Neural progenitor cell (in vitro differentiated cells): Measurements from ENCODE around the gene FLAD1. TPM values are rescaled to one million over a fixed set of nuclear protein-coding genes. Genes with fewer than 3 reads are reported as not detected.
A peak's percentile ranks its signal among the peaks of the same experiment; 100 is the strongest.

ENCODE experiments used
- DNase-seq: peaks from one replicate; pipeline ENCODE4 v3.0.0-alpha.2; 2016; ENCODE audit warnings: low spot score
- H2AFZ ChIP-seq: fragments of 200-600 bp; sonication (generic); replicated peaks from 2 replicates; pipeline ENCODE4 v1.6.1; 2016; ENCODE audit warnings: antibody characterized with exemption
- H3F3A ChIP-seq: fragments of 200-600 bp; sonication (generic); 2 replicates; pipeline ENCODE4 v1.6.1; 2016; ENCODE audit warnings: antibody characterized with exemption, low read depth
- H3K27ac ChIP-seq: fragments of 200-600 bp; sonication (generic); 2 replicates; pipeline ENCODE4 v1.5.1; 2016; ENCODE audit warnings: mild to moderate bottlenecking
- H3K27me3 ChIP-seq: fragments of 200-600 bp; sonication (generic); 2 replicates; pipeline ENCODE4 v1.6.1; 2016; ENCODE audit warnings: mild to moderate bottlenecking, moderate library complexity
- H3K36me3 ChIP-seq: fragments of 200-600 bp; sonication (generic); 2 replicates; pipeline ENCODE4 v1.5.1; 2016
- H3K4me1 ChIP-seq: fragments of 200-600 bp; sonication (generic); 2 replicates; pipeline ENCODE4 v1.6.1; 2016; ENCODE audit warnings: mixed run types
- H3K4me2 ChIP-seq: fragments of 200-600 bp; sonication (generic); 2 replicates; pipeline ENCODE4 v1.6.1; 2016
- H3K4me3 ChIP-seq: fragments of 200-600 bp; sonication (generic); 2 replicates; pipeline ENCODE4 v1.5.1; 2016
- H3K79me2 ChIP-seq: fragments of 200-600 bp; sonication (generic); 2 replicates; pipeline ENCODE4 v1.6.1; 2016; ENCODE audit warnings: low read depth
- H3K9ac ChIP-seq: fragments of 200-600 bp; sonication (generic); 2 replicates; pipeline ENCODE4 v1.6.1; 2016
- H3K9me3 ChIP-seq: fragments of 200-600 bp; sonication (generic); 2 replicates; pipeline ENCODE4 v1.5.1; 2016; ENCODE audit warnings: low read depth
- H4K20me1 ChIP-seq: fragments of 200-600 bp; sonication (generic); 2 replicates; pipeline ENCODE4 v1.6.1; 2016; ENCODE audit warnings: low read depth
- H3K27ac Mint-ChIP-seq: 3 replicates; pipeline ENCODE4 v1.8.0; 2021; ENCODE audit warnings: mixed read lengths
- H3K27me3 Mint-ChIP-seq: 2 replicates; pipeline ENCODE4 v1.8.0; 2022; ENCODE audit warnings: low read depth, mild to moderate bottlenecking, inconsistent platforms, moderate library complexity, mixed read lengths; ENCODE audit not compliant: insufficient read depth
- H3K36me3 Mint-ChIP-seq: 3 replicates; pipeline ENCODE4 v1.8.0; 2021; ENCODE audit warnings: mixed read lengths
- H3K4me1 Mint-ChIP-seq: 3 replicates; pipeline ENCODE4 v1.8.0; 2021; ENCODE audit warnings: mixed read lengths
- H3K4me3 Mint-ChIP-seq: 3 replicates; pipeline ENCODE4 v1.8.0; 2021; ENCODE audit warnings: mild to moderate bottlenecking, moderate library complexity, mixed read lengths
- H3K9me3 Mint-ChIP-seq: 3 replicates; pipeline ENCODE4 v1.8.0; 2020; ENCODE audit warnings: mixed read lengths
- EZH2 ChIP-seq: fragments of 200-600 bp; sonication (generic); IDR thresholded peaks from 2 replicates; pipeline ENCODE4 v1.6.1; 2017; ENCODE audit warnings: antibody characterized with exemption, mild to moderate bottlenecking, moderate library complexity
- EZH2phosphoT487 ChIP-seq: fragments of 200-600 bp; sonication (generic); IDR thresholded peaks from 2 replicates; pipeline ENCODE4 v1.6.1; 2017; ENCODE audit warnings: antibody characterized with exemption
- total RNA-seq: library from RNA; depleted of rRNA; stranded (reverse); fragments of >200 nt; gene quantifications from 2 replicates; pipeline ENCODE4 v1.2.3, GENCODE V29; 2015; ENCODE audit warnings: low replicate concordance
- TF ChIP-seq, protein P1 (sequence below): fragments of 200-600 bp; sonication (generic); IDR thresholded peaks from 2 replicates; pipeline ENCODE4 v1.5.1; 2017; ENCODE audit warnings: antibody characterized with exemption, mild to moderate bottlenecking

FLAD1 gene
- total RNA-seq, 1 donor from 2014 or later = 19.3 TPM

DNA sequence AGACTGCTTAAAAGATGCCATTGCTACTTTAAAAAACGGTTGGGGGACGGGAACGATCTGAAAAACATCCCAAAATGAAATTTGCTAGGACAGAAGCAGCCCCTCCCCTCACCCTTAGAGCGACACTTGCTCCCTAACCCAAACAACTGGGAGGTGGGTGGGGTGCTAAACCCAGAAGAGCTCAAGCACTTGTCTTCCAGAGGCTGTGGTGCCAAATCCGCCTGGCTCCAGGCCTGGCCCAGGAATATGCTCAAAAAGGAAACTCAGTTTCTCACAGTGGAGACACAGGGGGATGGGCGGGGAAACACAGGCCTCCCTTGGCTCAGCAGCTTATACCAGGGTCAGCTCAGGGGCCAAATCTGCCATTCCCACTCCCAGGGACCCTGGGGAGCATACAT, 26.6 kb upstream of the FLAD1 start:
- Histone ChIP-seq H3K9ac (no peak overlapping the region), H3K4me1 (peaks cover 45% of the 10 kb centered on the region), H2AFZ (no peak overlapping the region), H4K20me1 (peaks cover 48% of the 10 kb centered on the region), H3K4me3 (peak overlapping the region; percentile 66), H3K27ac (peak overlapping the region; percentile 70), H3K9me3 (no peaks in the 10 kb centered on the region), H3K36me3 (no peaks in the 10 kb centered on the region), H3K79me2 (peaks cover 61% of the 10 kb centered on the region), H3K4me2 (peak overlapping the region; percentile 85), H3F3A (peaks cover 58% of the 10 kb centered on the region), H3K27me3 (no peaks in the 10 kb centered on the region)
- peak; percentile 58 for DNase-seq
- peak overlapping the region; percentile 94 for H3K4me3 Mint-ChIP-seq
- no peak for TF ChIP-seq EZH2phosphoT487
- TF ChIP-seq EZH2 = no peak
- TF ChIP-seq, protein P1, sequence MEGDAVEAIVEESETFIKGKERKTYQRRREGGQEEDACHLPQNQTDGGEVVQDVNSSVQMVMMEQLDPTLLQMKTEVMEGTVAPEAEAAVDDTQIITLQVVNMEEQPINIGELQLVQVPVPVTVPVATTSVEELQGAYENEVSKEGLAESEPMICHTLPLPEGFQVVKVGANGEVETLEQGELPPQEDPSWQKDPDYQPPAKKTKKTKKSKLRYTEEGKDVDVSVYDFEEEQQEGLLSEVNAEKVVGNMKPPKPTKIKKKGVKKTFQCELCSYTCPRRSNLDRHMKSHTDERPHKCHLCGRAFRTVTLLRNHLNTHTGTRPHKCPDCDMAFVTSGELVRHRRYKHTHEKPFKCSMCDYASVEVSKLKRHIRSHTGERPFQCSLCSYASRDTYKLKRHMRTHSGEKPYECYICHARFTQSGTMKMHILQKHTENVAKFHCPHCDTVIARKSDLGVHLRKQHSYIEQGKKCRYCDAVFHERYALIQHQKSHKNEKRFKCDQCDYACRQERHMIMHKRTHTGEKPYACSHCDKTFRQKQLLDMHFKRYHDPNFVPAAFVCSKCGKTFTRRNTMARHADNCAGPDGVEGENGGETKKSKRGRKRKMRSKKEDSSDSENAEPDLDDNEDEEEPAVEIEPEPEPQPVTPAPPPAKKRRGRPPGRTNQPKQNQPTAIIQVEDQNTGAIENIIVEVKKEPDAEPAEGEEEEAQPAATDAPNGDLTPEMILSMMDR = no peak
- peaks cover 9% of the 10 kb centered on the region for H3K36me3 Mint-ChIP-seq
- H3K4me1 Mint-ChIP-seq = peaks cover 74% of the 10 kb centered on the region
- peaks cover 17% of the 10 kb centered on the region for H3K27me3 Mint-ChIP-seq
- peak overlapping the region; percentile 100 for H3K27ac Mint-ChIP-seq
- H3K9me3 Mint-ChIP-seq = no peaks in the 10 kb centered on the region

DNA sequence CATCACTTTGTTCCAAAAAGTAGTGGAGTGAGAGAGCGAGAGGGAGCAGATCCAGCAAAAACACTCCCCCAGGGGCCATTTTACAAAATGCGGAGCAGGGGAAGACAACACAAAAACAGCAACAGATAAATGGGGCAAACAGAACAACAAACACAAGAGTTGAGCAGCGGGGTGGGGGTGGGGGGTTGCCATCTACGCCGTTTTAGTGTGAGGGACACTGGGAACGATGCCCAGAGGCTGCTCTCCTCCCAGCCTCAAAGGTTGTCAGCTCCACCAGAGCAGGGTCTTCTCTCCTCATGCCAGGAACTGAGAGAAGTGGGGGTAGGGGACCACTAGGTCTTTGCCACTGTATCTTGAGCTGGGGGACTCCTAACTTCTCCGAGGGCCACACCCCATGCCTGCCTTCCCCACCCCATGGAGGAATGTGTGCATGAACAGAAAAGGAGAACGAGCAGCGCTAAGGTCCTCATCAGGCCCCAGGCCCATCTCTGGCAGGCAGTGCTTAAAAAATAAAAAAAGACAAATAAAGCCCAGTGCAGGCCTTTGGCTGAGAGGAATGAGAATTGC, 26.0 kb upstream of the FLAD1 start:
- Mint-ChIP-seq H3K27ac (peak overlapping the region; percentile 100), H3K27me3 (peaks cover 14% of the 10 kb centered on the region), H3K4me3 (peak overlapping the region; percentile 94), H3K36me3 (peaks cover 9% of the 10 kb centered on the region), H3K9me3 (no peaks in the 10 kb centered on the region), H3K4me1 (peaks cover 73% of the 10 kb centered on the region)
- peak overlapping the region; percentile 85 for H3K4me2 ChIP-seq
- peak overlapping the region; percentile 66 for H3K4me3 ChIP-seq
- H3K27ac ChIP-seq = peak overlapping the region; percentile 70
- H2AFZ ChIP-seq = no peak overlapping the region
- H3K9ac ChIP-seq = no peak overlapping the region
- no peaks in the 10 kb centered on the region for H3K36me3 ChIP-seq
- no peak for DNase-seq
- H3K27me3 ChIP-seq = no peaks in the 10 kb centered on the region
- H3K4me1 ChIP-seq = peaks cover 46% of the 10 kb centered on the region
- TF ChIP-seq EZH2 (no peak), EZH2phosphoT487 (no peak)
- TF ChIP-seq, protein P1 = no peak
- peaks cover 63% of the 10 kb centered on the region for H3K79me2 ChIP-seq
- peaks cover 61% of the 10 kb centered on the region for H3F3A ChIP-seq
- H3K9me3 ChIP-seq = no peaks in the 10 kb centered on the region
- peaks cover 42% of the 10 kb centered on the region for H4K20me1 ChIP-seq

DNA sequence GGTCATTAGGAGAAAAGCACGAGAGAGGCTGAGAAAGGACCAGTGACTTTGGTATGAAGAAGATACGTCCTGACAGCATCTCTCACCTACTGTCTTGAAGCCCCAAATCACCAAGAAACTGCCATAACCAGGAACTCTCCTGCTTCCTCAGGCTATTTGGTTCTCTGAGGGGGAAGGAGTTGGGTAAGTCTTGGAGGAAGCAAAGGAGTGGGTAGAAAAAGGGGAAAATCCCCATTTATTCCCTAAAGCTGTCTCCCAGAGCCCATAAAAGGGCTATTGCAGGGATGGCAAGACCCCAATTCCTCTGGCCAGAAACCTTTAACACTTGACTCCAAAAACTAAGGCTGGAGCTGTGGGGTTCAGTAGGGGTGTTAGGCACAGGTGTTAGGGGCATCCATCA, 25.1 kb upstream of the FLAD1 start:
- Histone ChIP-seq H3K27me3 (no peaks in the 10 kb centered on the region), H3K27ac (peak overlapping the region; percentile 70), H3F3A (peaks cover 69% of the 10 kb centered on the region), H3K4me3 (no peak overlapping the region), H3K4me2 (no peak overlapping the region), H3K79me2 (peaks cover 63% of the 10 kb centered on the region), H3K4me1 (peaks cover 54% of the 10 kb centered on the region), H4K20me1 (peaks cover 33% of the 10 kb centered on the region), H3K36me3 (no peaks in the 10 kb centered on the region), H3K9ac (no peak overlapping the region), H3K9me3 (no peaks in the 10 kb centered on the region), H2AFZ (no peak overlapping the region)
- Mint-ChIP-seq H3K27ac (peak overlapping the region; percentile 100), H3K4me1 (peaks cover 71% of the 10 kb centered on the region), H3K9me3 (no peaks in the 10 kb centered on the region), H3K27me3 (peaks cover 13% of the 10 kb centered on the region), H3K36me3 (peaks cover 7% of the 10 kb centered on the region), H3K4me3 (no peak overlapping the region)
- DNase-seq = no peak
- TF ChIP-seq EZH2phosphoT487 = no peak
- no peak for TF ChIP-seq EZH2
- TF ChIP-seq, protein P1 = no peak
